Stimulated activated CD4-positive, alpha-beta T cell treated with anti-CD3 and anti-CD28 coated beads, Interleukin-12 subunit alpha, Interleukin-12 subunit beta, amount 100 ng/mL, for 48 hours (primary cell): ENCODE measurements around the gene CTSL.

Experiments
- DNase-seq, 3 donors: peaks; one replicate each; pipeline ENCODE4 v3.0.0-alpha.2; 2020; ENCODE audit warnings: low read depth in 2 of 3, low spot score in 1 of 3

CTSL gene

GRCh38 chr9:87725900-87726709 is at the start of gene CTSL:
TSS of gene CTSL (plus strand) at chr9:87726119. CDS start at chr9:87727604, 1,485 bp downstream.
- DNase-seq = peak; percentile 20 to 36 (median 34)

DNA sequence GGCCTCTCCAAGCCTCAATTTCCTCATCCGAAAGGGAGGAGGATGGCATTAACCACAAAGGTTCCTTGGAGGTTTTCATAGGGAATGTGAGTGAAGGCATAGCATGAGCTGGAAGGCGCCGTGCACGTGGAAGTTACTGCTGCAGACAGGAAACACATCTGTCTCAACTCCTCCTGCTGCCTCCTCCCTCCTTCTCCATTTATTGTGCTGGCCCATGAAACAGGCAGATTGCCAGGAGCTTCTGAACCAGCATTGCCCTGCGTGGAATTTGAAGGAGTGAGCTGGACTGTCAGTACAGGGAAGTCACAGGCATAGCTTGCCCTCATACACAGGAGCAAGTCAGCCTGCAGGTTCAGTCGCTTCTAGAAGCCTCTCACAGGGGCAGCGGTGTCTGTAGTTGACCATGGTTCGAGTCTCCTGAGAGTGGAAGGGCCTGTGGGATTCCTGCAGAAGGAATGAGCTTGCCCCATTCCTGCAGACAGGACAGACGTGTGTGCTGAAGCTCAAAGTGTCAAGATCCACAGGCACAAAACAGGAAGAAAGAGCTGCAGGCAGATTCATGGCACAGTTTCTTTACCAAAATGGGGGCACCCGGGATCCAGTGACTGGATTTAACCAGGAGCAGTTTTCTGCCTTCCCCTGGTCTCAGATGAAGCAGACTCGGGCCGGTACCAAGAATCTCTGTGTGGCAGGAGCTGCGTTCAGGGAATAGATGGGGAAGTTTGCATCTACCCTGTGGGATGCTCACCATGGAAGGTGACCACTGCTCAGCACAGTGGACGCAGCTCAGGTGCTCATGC is 48.7 kb upstream of the CTSL start:
- no peak for DNase-seq

DNA sequence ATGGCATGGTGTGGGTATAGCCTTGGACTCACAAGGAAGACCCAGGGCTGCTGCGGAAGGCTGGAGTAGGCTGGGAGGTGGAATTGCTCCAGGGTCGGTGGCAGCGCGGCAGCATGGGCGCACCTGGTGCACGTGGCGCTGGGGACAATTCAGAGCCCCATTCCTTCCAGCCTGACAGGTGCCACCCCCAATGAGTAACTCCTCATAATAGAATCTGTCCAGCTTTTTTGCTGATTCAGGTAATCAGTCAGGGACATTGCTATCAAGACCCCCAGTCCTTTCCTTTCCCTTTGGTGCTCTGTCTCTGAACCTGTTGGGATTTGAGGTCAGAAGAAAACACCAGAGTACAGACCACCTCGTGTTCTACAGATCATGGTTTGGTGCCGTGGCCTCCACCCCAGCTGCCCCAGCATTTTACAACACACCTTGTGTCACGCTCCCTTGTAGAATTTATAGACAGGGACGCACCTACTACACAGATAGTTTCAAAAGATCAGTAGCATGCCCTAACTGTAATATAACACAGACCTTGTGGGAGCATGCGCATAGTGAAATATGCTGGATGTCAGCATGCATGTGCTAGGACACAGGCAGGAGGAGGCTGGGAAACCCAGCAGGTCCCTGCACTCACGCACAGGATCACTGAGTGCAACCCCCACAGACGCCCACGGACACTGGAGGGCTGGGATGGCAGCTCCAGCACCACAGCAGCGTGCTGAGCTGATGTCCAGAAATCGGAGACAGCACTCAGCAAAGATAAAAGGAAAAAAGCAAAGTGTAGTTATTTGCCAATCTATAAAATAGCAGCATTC is 47.9 kb upstream of the CTSL start:
- no peak for DNase-seq

GRCh38 chr9:87678650-87679355 is 47.1 kb upstream of the CTSL start:
- DNase-seq = peak in 1 of 3 donors; percentile 39

DNA sequence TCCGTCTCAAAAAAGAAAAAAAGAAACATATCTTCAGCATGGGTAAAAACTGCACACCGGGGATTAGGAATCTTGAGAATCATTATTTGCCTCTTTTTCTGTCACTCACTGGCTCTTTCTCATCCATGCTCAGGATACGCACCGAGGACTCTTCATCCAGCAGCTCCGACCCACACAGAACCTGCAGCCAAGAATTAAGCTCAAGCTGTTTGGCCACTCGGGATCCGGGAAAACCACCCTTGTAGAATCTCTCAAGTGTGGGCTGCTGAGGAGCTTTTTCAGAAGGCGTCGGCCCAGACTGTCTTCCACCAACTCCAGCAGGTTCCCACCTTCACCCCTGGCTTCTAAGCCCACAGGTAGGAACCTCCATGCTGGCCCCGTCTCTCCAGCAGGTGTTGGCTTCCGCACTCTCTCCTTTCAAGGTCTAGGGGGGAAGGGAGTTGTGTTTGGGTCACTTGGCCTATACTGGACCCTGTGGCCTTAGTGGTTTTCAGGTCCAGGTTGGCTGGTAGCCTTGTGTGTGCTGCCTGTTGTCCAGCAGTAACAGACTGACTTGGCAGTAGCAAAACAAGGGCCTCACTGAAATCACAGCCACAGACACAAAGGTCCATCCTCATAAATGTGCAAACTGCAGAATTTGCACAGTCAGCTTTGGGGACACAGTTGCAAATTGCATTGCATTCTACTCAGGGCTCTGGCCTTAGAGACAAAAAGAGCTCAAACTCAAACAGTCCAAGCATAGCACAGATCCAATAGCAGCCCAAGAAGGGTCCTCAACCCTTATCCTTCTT is 44.5 kb upstream of the CTSL start:
- no peak for DNase-seq

GRCh38 chr9:87682085-87682484 is 43.8 kb upstream of the CTSL start:
- DNase-seq = no peak

DNA sequence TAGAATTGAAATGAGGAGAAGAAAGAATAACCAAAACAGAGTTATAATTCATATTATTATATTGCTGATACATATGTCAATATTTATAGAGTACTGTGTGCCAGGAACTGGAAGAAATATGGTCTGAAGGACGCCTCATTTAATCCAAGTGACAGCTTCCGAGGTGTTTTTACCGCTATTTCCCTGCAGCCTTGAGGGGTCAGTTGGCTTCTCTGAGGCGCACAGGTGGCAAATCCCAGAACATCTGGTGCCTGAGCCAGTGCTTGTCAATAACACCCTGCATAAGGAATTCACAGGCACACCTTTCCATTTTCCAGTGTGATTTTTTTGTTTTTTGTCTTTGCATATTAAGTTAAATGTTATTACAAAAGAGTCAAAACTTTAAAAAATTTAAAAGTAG is 43.3 kb upstream of the CTSL start:
- DNase-seq = no peak

GRCh38 chr9:87683751-87684626 is 41.9 kb upstream of the CTSL start:
- DNase-seq = no peak

DNA sequence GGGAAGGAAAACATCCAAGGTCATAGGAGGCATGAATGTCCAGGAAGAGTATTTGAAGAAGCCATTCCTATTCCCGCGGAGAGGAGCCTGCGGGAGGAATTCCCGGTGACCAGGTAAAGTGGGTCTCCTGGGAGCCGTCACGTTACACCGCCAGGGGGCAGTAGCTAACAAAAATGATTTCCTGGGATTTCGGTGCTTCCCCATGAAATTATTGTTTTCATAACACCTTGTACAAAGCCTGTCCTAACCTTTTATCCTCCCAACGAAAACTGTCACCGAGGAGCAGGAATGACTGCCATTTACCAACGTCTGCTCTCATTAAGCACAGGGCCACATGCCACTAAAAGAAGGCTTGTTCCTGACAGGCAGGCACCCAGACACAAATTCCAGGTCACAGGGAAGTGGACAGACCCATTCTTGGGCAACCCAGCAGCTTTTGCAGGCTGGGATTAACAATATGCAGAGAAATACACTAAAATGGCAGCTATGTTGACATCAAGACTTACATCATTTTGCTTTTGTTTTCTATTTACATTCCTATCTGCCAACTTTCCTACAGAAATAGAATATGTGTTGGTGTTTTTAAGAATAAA is 41.2 kb upstream of the CTSL start:
- no peak for DNase-seq

GRCh38 chr9:87685441-87685840 is 40.5 kb upstream of the CTSL start:
- no peak for DNase-seq

- DNase-seq = no peak
These were observed 39.9 kb upstream of the CTSL start for GRCh38 chr9:87685871-87686519.

GRCh38 chr9:87686520-87687090 is 39.3 kb upstream of the CTSL start:
- DNase-seq = no peak

DNA sequence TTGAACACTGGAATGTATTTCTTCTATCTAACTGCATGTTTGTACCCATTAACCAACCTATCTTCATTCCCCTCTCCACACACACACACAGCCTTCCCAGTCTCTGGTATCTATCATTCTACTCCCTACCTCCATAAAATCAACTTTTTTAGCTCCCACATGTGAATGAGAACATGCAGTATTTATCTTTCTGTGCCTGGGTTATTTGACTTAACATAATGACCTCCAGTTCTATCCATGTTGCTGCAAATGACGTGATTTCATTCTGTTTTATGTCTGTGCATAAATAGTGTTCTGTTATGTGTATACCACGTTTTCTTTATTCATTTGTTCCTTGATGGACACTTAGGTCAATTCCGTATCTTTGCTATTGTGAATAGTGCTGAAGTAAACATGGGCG is 38.7 kb upstream of the CTSL start:
- DNase-seq = no peak

DNA sequence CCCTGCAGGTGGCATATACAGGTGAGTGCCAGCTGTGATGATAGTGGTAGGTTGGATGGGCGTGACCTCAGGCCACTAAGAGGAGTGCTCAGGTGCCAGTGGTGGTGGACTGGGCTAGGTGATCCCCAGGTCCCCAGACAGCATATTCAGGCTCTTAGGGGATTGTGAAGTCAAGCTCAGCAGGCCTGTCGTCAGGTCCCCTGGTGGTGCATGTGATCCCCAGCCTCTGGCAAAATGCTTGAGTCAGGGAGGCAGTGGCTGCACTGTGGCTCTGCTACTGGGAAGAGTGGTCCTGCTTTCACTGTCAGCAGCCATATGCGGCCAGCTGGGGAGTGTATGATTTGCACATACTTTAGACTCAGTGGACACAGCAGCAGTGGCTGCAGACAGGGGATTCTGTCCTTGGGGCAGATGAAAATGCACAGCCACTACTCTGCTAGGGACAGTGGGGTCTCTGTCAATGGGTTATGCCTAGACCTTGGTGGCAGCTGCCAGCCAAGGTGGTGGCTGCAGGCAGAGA is 31.6 kb upstream of the CTSL start:
- DNase-seq = no peak

- DNase-seq = no peak
These were observed 30.4 kb upstream of the CTSL start for GRCh38 chr9:87695523-87695922.

DNA sequence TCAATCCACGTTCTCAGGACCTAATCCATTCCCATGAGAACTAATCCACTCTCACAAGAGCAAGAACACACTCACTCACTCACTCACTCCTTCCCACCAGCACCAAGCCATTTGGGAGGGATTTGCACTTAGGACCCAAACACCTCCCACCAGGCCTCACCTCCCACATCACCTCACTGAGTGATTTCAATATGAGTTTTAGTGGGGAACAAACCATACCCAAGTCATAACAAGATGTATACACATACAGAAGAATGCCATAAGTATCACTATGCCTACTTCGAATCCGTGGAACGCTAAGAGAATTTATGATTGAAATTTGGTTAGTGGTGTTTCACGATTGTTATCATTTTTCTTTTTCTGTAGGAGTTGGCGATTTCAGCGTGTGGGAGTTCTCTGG is 29.3 kb upstream of the CTSL start:
- no peak for DNase-seq

GRCh38 chr9:87698069-87698809 is 27.7 kb upstream of the CTSL start:
- DNase-seq = no peak
